Gastroesophageal sphincter (tissue), 3 donors: ENCODE data around the gene SHANK3.

Experiments used
- CTCF ChIP-seq, 4 experiments: fragments of 200-600 bp in 2 of 4; fragments of 450-650 bp in 2 of 4; sonication (generic) in 1 of 4; IDR thresholded peaks; one replicate each; pipeline ENCODE4 v1.5.1; 2017 to 2019; ENCODE audit warnings: antibody characterized with exemption in 4 of 4, mild to moderate bottlenecking in 2 of 4, moderate library complexity in 2 of 4
- POLR2AphosphoS5 ChIP-seq: sonication (generic); formaldehyde crosslinking; IDR thresholded peaks from one replicate; pipeline ENCODE4 v1.6.1; 2017; ENCODE audit warnings: antibody characterized with exemption

- no peak for TF ChIP-seq POLR2AphosphoS5
- no peak for TF ChIP-seq CTCF (IDR thresholded peaks at IDR 0.05)
Observed at GRCh38 chr22:50696251-50696798, 23.7 kb downstream of the SHANK3 start.
